GM21723 (cell line): Measurements from ENCODE around the gene RNASE11.
"Not testable (repeated sequence)": the region's sequence is repeated elsewhere in the genome, so short reads cannot be mapped to it uniquely, and the experiment has no call there.

Experiments
- ATAC-seq: cut with Tn5 transposase; IDR thresholded peaks from one replicate; pipeline ENCODE4 v1.9.1; 2021; ENCODE audit warnings: mild to moderate bottlenecking, moderate library complexity; ENCODE audit not compliant: unreplicated experiment

The RNASE11 gene

GRCh38 chr14:20587489-20588154, at the start of gene RNASE11:
TSS of gene RNASE11 (minus strand) at chr14:20588001.
- no peak for ATAC-seq

GRCh38 chr14:20632831-20633691, 45.3 kb upstream of the RNASE11 start:
- peak; percentile 42 for ATAC-seq

DNA sequence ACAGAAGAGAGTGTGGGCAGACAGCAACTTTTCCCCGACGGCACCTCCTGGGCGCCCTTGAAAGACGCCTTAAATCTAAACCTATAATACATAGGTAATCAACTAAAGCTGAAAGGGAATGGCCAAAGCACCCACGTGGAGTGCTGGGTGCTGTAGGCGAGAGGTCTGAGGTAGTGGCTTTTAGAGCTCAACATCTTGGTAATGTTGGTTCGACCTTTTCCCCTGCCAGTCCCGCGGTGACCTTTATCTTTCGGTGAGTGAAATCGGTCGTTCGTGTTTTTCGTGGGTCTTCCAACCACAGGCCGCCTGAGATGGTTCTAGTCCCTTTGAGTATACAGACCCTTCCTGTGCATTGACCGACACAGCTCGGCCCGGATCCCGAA, 44.6 kb upstream of the RNASE11 start:
- peak; percentile 18 for ATAC-seq

DNA sequence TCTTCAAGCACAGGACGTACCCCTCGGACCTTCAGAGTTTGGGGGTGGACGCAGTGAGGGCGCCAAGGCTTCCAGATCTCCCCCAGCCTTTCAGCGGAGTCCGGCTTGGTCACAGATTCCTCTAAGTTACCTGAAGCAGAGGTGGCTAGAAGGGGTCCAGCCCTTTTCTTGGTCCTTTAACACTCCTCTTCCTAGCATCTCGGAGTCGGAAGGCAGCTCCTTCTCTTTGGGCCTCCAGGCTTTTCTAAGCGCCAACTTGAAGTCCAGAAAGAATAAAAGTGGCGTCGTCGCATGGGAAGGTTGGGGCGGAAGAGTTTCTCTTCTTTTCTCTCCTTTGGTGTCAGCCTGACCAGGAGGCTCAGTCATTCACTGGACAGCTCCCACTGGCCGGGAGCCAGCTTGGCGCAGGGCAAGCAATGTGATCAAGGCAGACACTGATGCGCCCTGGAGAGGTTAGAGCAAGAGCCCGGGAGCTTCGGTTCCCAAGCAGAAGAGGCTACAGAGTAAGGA, 44.1 kb upstream of the RNASE11 start:
- no peak for ATAC-seq

DNA sequence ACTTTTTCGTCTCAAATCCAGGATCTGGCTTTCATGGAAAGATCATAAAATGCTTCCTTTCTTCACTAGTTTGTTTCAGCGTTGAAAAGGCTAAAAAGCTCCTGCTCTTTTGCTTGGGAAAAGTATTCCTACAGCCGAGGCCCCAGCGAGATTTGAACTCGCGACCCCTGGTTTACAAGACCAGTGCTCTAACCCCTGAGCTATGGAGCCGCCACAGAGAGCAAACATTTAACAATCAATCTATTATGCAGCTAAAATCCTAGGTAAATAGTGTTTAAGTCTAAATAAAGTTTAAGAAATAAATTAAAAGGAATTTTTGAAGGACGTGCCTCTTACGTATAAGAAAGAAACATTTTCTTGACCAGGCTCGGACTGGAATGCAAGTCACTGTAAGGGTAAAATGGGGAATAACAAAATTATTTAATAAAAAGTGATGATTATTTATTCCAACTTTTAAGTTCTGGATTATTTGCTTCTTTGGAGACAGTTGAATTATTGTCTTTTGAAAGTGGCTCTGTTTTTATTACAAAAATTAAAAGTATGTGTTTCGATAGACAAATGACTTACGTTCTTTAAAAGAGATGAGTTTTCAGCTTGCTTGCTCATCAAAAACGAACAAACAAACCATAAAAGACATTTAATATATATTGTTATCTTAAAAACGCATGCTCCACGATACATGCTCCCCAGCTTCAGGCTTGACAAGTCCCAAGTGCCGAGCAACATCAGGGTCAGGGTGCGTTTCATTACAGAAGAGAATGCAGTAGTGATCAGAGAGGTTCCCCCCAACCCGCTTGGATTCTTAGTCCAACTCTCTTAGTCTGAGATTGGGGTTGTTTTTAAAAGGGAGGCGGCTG, 43.5 kb upstream of the RNASE11 start:
- peak; percentile 20 for ATAC-seq

GRCh38 chr14:20630340-20631022, 42.7 kb upstream of the RNASE11 start:
- peak; percentile 30 for ATAC-seq

DNA sequence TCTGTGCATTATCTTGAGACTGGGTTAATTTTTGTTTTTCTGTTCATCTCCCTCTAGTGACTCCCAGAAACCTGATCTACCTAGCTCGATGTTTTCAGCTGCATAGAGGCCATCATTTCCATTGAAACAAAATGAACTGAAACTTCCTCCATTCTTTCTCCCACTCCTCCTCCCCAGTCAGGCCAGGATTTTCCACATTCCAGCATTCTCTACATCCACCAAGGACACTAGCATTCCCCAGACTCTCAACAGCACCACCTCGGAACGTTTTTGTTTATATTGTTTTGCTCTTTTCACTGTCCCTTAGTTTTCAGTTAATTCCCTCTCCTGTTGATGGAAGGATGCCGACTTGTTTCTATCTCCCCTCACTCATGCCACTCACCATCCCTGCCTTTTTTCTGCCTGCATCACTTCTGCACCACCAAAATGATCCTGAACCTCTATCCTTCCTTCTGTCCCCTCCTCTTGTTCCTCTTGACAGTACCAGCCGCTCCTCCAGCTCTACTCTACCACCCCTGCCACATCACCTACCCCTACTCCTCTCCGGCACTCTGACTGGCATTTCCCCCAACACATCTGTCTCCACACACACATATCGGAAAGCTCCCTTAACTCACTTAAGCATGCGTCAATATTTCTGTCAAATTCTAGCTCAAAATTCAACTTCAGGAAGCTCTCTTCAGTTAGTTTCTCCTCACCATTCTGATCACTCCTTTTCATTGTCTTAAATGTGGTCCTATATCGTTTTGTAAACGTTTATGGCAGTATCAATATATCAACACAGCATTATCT, 40.5 kb upstream of the RNASE11 start:
- ATAC-seq = no peak

DNA sequence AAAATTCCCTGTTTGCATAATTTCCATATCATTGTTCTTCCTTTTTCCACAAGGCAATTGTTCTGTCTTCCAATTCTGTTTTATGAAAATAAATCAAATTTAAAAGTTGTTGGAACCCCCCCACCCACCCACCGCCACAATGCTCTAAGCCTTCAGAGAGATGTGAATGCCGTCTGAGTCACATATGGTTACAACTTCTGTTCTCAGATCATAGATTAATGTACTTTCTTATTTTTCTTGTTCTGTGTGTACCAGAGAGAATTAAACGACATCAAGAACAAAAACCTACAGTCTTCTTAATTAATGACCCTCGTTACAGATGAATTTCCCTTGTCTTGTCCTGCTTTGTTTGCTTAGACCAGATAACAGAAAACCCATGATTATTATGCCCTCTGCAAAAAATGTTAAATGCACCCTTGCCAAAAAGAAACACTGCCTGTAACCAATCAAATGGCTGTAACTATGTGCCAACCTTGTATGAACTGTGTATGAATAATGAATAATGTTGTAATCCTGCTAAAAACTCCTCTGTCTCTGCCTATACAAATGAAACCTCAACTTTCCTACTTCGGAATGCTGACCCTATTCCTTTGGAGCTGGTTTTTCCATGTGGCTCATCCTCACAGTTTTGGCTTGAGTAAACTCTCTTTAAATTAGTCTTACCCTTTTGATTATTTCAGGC, 39.7 kb upstream of the RNASE11 start:
- no peak for ATAC-seq

GRCh38 chr14:20626274-20626673, 38.5 kb upstream of the RNASE11 start:
- no peak for ATAC-seq

GRCh38 chr14:20624495-20625070, 36.8 kb upstream of the RNASE11 start:
- peak; percentile 44 for ATAC-seq

DNA sequence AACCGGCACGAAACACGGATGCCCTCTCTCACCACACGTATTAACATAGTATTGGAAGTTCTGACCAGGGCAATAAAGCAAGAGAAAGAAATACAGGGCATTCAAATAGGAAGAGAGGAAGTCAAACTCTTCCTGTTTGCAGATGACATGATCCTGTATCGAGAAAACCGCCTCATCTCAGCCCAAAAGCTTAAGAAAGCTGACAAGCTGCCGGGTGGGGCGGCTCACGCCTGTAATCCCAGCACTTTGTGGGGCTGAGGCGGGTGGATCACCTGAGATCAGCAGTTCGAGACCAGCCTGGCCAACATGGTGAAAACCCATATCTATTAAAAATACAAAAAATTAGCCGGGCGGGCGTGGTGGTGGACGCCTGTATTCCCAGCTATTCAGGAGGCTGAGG, 36.0 kb upstream of the RNASE11 start:
- ATAC-seq = no peak

- ATAC-seq = no peak
These were observed 35.1 kb upstream of the RNASE11 start for GRCh38 chr14:20622816-20623291.

DNA sequence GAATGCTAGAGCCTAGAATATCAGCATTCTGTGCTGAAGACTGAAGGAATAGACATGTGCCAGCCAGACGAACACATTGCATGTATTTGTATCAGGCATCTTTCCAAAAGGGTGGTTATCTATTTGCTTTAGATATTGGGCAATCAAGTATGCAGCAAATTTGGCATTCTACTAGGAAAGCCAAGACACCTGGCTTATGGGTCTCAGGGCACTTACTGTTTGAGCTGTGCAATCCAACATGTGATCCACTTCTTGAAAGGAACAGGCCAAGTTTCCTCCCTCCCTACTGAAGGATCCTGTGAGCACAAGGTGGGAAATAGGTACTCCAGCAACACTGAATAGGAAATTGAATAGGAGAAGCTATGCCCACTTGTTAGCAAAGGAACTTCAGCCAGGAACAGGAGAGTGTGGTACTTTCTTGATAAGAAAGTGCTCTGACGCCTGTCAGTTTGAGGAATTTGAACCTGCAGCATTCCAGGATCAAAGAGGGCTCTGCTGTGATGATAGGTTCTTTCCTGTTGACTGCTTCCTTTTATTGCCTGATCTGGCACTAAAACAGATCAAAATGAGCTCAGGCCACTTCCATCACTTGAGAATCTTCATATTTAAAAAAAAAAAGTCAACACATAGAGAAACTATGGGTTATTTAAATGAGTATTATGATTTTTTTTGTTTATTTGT, 33.1 kb upstream of the RNASE11 start:
- ATAC-seq = no peak

- ATAC-seq = not testable (repeated sequence)
These were observed 31.9 kb upstream of the RNASE11 start for GRCh38 chr14:20619688-20620087.

DNA sequence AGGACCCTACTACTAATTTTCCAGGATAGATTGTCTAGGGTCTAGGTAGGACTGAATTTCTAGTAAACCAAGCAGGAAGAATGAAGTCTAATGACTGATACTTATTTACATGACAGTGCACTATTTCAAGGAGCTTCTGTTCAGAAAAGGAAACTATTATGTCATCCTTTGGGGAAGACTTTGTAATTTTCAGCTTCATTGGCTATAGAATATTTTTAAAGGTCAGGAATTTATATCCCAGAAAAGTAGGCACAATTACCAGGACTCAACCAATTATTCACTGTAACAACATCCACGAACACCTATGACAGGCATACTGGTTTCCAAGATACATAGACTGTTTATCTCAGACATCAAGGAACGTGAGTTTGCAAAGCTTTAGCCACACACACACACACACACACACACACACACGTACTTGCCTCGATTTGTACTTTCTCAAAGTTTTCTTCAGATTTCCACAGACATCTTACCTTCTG, 30.5 kb upstream of the RNASE11 start:
- ATAC-seq = no peak

DNA sequence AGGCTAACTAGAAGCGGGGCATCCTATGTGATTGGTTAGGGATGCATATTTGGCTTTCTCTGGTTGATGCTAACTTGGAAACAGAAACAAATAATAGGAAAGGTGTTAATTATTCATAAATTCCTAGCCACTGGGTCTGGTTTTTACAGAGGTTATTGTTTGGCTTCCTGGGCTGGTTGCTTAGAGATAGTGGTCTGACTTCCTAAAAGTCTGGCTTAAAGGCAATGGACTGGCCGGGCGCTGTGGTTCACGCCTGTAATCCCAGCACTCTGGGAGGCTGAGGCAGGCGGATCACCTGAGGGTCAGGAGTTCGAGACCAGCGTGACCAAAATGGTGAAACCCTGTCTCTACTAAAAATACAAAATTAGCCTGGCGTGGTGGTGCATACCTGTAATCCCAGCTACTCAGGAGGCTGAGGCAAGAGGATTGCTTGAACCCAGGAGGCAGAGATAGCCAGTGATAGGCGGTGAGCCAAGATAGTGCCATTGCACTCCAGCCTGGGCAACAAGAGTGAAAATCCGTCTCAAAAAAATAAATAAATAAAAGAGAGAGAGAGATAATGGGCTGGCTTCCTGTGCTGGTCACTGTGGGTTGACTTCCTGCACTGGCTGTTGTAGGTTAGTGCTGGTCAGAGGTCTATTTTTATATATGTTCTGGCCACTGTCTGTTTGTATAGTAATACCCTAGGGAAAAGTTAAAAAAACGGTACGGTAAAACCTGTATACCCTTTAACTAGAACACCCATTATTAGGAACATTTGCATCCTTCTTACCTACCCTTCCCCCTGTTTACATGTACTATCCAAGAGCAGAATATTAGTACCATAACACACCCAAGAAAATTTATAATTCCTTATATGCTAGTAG, 29.6 kb upstream of the RNASE11 start:
- no peak for ATAC-seq

DNA sequence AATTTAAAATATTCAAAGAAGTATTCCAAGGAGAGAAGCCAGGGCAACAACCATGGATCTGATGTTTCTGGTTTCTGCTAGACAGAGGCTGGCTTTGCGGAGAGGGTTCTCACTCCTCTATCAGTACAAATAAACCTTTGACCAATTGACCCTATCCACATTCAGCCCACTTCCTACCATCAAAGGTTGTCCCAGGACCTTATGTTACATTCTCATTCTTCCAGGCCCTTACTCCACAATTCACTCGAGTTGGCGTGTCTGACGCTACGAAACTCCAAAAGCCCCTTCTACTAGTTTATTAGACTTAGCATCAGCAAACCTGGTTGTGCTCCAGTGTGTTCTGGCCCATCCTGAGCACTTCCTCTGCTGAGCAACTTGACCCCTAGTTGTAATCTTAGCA, 28.2 kb upstream of the RNASE11 start:
- ATAC-seq = no peak
